Left lobe of liver (tissue), 2 donors: ENCODE results near the gene INSC. TPM values are rescaled to one million over a fixed set of nuclear protein-coding genes. Genes with fewer than 3 reads are reported as not detected.
A peak's percentile ranks its signal among the peaks of the same experiment; 100 is the strongest.
"Not testable (repeated sequence)": the region's sequence is repeated elsewhere in the genome, so short reads cannot be mapped to it uniquely, and the experiment has no call there.

Source experiments
- ATAC-seq: fragments of 200-7000 bp; cut with Tn5 transposase; one replicate; pipeline ENCODE4 v1.9.1; 2020; ENCODE audit warnings: mild to moderate bottlenecking, moderate library complexity
- DNase-seq: peaks from one replicate; pipeline ENCODE4 v3.0.0-alpha.2; 2020; ENCODE audit warnings: low spot score
- total RNA-seq: library from RNA; stranded (reverse); gene quantifications from one replicate; pipeline ENCODE4 v1.2.1, GENCODE V29; 2021
- donor health status: DM: no; HTN: no; CAD: no; lungs with moderate emphysema.
- donor health status: DM: no; HTN: yes; CAD: no.

The INSC gene
- total RNA-seq = 0.20 TPM

GRCh38 chr11:15114501-15115475 lies at the start of gene INSC:
Gene INSC (plus strand): TSS chr11:15114923. CDS start chr11:15149175, 34,252 bp downstream.
- ATAC-seq = peak; percentile 44
- no peak for DNase-seq

GRCh38 chr11:15069751-15070150 lies 45.0 kb upstream of the INSC start:
- ATAC-seq, DNase-seq: not testable (repeated sequence)

DNA sequence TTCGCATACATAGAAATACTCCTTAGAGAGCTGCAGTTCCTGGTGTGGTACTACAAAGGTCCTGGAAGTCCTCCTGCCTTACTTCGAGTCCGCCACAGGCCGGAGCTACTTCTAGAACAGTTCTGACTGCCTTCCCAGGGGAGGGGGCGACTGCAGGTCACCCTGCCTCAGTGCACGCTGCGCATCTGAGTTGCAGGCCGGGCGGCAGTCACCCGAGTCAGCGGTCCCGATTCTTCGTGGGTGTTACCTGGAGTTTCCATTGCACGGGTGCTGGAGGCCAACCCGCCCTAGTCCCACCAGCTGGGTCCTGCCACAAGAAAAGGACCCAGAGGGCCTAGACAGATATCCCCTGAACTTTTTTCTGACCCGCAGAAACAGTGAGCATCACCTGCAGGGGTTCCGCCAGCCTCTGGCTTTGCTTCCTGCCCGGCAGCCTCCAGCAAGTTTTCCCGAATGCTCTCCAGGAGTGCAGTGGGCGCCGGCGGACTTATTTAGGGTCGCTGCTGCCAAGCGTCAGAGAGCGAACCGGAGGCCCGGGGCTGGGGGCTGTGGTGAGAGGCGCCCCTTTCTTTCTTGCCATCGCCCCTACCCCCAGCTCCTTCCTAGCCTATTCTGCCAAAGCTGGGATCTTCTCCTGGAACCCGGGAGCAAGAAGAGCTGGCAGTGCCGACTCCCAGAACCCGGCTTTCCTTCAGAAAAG lies 43.0 kb upstream of the INSC start:
- DNase-seq (no peak), ATAC-seq (no peak)

DNA sequence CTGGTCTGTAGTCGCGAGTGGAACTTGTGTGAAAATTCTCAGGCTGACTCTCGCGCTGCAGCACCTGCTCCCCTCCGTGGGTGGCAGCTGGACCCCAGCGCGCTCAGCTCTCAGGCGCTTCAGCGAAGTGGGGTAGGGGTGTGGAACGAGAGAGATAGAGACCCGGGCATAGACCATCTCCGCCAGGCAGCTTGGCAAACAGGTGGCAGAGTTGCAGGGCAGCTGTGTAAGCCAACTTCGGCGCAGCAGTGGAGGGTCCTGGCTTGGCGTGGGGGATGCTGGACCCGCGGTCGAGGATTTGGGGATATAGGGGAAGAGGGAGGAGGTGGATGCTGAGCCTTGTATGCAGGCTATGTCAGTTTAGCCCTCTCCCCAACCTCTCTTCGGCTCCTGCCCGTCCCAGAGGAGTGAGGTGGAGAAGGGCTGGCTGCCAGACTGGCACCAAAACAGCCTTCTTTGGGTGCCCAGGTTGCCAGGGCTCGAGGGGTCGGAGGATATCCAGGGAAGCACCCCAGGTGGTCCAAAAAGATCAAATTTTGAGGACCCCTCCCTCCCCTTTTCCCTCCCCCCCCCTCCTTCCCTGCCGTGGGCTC lies 42.1 kb upstream of the INSC start:
- ATAC-seq = no peak
- no peak for DNase-seq

DNA sequence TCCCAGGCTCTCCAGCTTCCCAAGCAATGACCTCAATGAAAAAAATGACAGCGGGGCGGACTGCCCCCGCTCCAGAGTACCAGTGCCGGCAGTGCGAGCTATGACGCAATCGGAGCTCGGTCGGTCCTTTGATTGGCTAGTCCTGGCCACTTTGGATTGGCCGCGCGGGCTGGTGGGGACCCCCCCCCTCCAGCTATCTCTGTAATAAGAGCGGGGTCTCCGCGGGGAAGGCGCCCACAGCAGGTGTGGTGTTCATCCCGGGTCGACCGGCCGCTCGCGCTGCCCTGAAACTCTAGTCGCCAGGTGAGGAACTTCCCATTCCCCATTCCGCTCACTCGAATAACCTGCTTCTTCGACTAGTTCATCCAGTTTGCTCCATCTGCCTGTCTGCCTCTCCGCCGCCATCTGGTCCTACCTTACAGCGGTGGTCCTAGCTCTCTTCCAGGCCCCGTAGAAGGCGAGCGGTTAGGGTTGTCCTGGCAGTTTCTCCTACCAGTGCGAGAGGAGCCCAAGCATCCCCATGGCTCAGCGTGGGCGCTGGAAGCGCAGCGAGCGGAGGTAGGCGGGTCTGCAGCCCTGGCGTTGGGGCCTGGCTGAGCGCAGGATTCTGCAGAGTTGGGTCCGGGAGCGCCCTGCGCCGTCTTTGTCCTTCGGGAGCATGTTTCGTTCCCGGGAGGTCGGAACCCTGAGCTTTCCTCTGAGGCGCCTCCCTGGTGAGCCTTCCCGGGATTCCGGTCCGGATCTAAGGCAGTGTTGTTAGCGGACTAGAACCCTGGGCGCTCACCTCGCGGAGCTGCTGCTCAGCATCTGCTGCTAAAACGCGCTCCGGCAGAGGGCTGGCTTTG lies 41.1 kb upstream of the INSC start, which contains the start of gene CALCB:
Gene CALCB (plus strand): TSS at position 233 of the 845 bp plus-strand sequence. CDS start 1,126 bp downstream, outside the sequence.
- no peak for DNase-seq
- peak; percentile 22 for ATAC-seq

DNA sequence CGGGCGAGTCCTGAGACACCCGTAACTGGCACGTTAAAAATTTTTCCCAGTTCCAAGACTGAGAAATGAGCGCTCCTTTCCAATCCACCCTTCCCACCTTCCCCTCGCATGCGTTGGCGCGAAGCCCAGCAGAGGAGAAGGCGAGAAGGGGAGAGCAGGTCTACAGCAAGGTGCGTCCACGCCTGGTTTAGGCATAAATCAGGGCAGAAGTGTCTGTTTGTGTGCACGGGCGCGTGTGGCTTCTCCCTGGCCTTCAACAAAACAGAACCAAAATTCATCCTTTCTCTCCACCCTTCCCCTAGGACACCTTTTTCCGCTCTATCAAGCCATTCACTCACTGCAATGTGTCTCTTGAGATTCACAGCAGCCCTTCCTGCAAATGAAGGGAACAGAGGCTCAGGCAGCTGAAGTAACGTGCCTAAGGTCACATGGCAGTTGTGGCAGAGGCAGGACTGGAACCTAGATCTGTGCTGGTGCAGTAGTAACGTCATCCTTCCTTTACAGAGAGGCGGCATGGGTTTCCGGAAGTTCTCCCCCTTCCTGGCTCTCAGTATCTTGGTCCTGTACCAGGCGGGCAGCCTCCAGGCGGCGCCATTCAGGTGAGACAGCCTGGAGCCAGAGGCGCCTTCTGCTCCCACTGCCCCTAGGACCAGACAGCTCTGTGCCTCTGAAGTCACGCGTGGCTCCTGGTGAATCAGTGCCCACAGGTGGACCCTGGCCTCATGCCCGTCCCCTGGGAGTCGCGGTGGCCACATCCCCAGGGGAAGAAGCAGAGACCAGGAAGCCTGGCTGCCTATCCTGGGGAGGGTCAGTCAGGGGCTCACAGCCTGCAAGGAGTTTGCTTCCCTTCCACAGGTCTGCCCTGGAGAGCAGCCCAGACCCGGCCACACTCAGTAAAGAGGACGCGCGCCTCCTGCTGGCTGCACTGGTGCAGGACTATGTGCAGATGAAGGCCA lies 40.2 kb upstream of the INSC start:
- peak; percentile 96 for ATAC-seq
- DNase-seq = peak; percentile 89

GRCh38 chr11:15075162-15075526 lies 39.6 kb upstream of the INSC start:
- ATAC-seq (no peak), DNase-seq (no peak)

GRCh38 chr11:15091175-15091574 lies 23.5 kb upstream of the INSC start:
- DNase-seq (no peak), ATAC-seq (no peak)

- no peak for ATAC-seq
- DNase-seq = no peak
These were observed 23.1 kb upstream of the INSC start for GRCh38 chr11:15091625-15092024.

GRCh38 chr11:15093432-15093831 lies 21.3 kb upstream of the INSC start:
- ATAC-seq = no peak

GRCh38 chr11:15095736-15096228 lies 18.9 kb upstream of the INSC start:
- DNase-seq (no peak), ATAC-seq (no peak)

More at GRCh38 chr11:15093432-15093831, 21.3 kb upstream of the INSC start:
- no peak for DNase-seq

GRCh38 chr11:15097411-15097810 lies 17.3 kb upstream of the INSC start:
- ATAC-seq (no peak), DNase-seq (no peak)

DNA sequence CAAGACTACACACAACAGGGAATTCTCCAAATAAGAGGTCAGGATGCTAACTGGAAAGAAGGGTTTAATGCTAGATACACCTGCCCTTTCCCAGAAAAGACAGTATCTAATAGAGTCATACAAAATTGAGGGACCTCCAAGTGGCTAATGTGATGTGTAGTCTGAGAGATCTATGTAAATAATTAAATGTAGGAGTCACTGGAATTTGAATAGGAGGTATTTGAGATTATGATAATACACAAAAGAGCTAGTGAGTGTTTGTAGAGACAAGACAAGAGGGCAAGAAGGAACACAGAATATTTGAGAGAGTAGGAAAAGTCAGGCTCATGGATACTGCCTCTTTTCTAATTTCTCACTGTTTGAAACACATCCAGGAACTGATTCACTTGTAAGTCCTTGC lies 15.5 kb upstream of the INSC start:
- ATAC-seq (no peak), DNase-seq (no peak)

DNA sequence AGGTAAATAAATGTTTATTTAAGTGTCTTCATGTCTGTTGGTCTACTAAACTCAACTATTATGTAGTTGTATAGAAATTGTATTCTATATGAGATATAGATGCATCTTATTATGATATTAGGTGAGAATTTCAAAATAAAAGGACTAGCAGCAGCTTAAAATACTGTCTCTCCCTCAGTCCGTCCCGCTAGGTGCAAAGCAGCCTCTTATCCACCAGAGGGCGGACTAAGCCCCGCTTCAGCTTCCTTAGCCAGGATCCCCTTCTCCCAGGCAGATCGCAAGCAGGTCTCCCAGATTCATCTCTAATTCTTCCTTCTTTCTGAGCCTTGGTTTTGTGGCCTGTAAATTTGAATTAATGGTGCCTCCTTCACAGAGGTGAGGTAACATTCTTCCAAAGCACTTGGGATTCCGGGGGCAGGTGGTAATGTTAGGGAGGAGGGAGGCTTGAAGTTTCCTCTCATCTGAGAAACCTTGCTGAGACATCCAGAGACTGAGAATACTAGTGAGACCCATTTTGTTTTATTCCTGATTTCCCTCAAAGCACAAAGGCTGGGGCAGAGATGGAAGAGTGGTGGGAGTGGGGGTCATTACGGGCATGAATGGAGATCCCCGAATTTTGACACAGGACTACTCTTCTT lies 13.5 kb upstream of the INSC start:
- DNase-seq = peak; percentile 70
- peak; percentile 100 for ATAC-seq

DNA sequence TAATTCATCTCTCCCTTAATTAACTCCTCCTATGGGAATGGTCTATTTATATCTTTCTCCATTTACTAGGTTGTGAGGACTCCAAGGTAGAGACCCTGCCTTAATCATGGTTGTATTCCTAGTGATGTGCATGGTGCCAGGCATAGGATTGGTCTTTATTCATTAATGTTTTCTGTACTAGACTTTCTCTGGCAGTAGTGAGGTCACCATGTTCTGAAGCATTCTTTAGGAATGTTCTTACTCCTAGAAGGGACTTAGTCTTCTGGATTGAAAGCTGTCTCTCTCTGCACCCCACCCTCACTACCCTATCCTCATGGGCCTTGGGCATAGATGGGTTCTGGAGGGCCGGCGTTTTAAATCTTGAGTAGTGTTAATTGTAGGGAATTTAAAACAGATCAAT lies 10.6 kb upstream of the INSC start:
- DNase-seq = no peak
- no peak for ATAC-seq

GRCh38 chr11:15106201-15106965 lies 8.3 kb upstream of the INSC start:
- no peak for ATAC-seq

DNA sequence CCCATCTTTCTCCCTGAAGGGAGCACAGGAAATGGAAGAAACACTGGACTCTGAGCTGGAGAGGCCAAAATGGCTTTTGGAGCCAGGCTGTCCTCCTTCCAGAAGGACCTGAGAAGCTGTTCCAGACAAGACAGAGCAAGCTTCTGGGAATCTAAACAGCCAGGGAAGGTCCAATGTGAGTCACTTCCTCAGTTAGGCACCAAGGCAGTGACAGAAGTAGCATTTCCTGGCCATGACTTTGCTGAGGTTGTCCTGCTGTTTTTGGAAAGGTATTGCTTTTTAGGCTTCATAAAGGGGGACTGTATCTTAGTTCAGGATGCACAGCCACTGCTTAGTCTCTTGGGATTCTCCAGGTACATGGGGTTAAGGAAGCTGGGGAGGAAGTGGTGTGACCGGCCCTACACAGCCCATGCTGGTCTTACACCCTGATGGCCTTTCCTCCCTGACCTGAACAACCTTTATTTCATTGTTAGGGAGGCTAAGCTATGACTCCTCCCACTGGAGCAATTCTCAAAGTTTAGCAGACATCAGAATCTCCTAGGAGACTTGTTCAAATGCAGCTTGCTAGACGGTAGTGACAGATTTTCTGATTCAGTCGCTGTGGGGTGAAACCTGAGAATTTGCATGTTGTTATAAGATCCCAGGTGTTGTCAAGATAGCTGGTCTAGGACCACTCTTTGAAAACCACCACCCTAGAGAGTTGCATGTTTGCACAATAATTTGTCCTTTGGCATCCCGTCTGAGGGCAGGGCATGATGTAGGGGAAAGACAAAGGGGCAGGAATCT lies 6.8 kb upstream of the INSC start:
- DNase-seq = no peak
- ATAC-seq = no peak

More at GRCh38 chr11:15106201-15106965, 8.3 kb upstream of the INSC start:
- no peak for DNase-seq
